Gastroesophageal sphincter (tissue), 4 donors: Measurements from ENCODE around the gene CDC25C. TPM values are rescaled to one million over a fixed set of nuclear protein-coding genes. Genes with fewer than 3 reads are reported as not detected.

Experiments used
- ATAC-seq: fragments of 150-250 bp; one replicate; pipeline ENCODE4 v1.9.1; 2016; ENCODE audit warnings: mild to moderate bottlenecking, moderate library complexity
- H3K27ac ChIP-seq, 4 donors: fragments of 200-600 bp; sonication (generic) in 3 of 4; 1 replicate in 3 of 4; 2 replicates in 1 of 4; pipeline ENCODE4 v1.5.1; 2016 to 2019
- H3K27me3 ChIP-seq: fragments of 200-600 bp; sonication (generic); one replicate; pipeline ENCODE4 v1.5.1; 2019
- H3K36me3 ChIP-seq, 2 donors: fragments of 200-600 bp; sonication (generic); one replicate each; pipeline ENCODE4 v1.5.1; 2019; ENCODE audit warnings: control low read depth in 1 of 2
- H3K4me1 ChIP-seq, 3 donors: fragments of 200-600 bp; sonication (generic); 1 replicate in 2 of 3; 2 replicates in 1 of 3; pipeline ENCODE4 v1.5.1; 2016 to 2019; ENCODE audit warnings: control low read depth in 2 of 3
- H3K4me3 ChIP-seq, 2 donors: fragments of 200-600 bp; sonication (generic); one replicate each; pipeline ENCODE4 v1.5.1; 2019; ENCODE audit warnings: mild to moderate bottlenecking in 1 of 2, moderate library complexity in 1 of 2
- H3K9me3 ChIP-seq, 3 donors: fragments of 200-600 bp; sonication (generic); one replicate each; pipeline ENCODE4 v1.5.1; 2017 to 2019; ENCODE audit warnings: control low read depth in 2 of 3
- EP300 ChIP-seq: sonication (generic); formaldehyde crosslinking; IDR thresholded peaks from one replicate; pipeline ENCODE4 v1.6.1; 2017; ENCODE audit warnings: antibody characterized with exemption, mild to moderate bottlenecking
- POLR2A ChIP-seq, 2 donors: fragments of 450-650 bp; IDR thresholded peaks; one replicate each; pipeline ENCODE4 v1.6.1; 2017; ENCODE audit warnings: antibody characterized with exemption in 2 of 2, mild to moderate bottlenecking in 2 of 2, moderate library complexity in 1 of 2
- POLR2AphosphoS5 ChIP-seq: sonication (generic); formaldehyde crosslinking; IDR thresholded peaks from one replicate; pipeline ENCODE4 v1.6.1; 2017; ENCODE audit warnings: antibody characterized with exemption
- WGBS, 2 donors: methylation state at CpG; one replicate each; pipeline ENCODE4 v1.1.5; 2018; ENCODE audit warnings: low coverage in 1 of 2; 5-methylcytosine and 5-hydroxymethylcytosine counted together
- total RNA-seq, 4 donors: library from RNA; depleted of rRNA; stranded (reverse); fragments of >200 nt; gene quantifications; one replicate each; pipeline ENCODE4 v1.1.0, GENCODE V29; 2016
- TF ChIP-seq, protein P1 (sequence below), 4 experiments: fragments of 200-600 bp in 2 of 4; fragments of 450-650 bp in 2 of 4; sonication (generic) in 1 of 4; IDR thresholded peaks; one replicate each; pipeline ENCODE4 v1.5.1; 2017 to 2019; ENCODE audit warnings: antibody characterized with exemption in 4 of 4, mild to moderate bottlenecking in 2 of 4, moderate library complexity in 2 of 4

Gene CDC25C
- total RNA-seq, 4 donors from 2014 or later: 0.45 TPM; not detected in 3

DNA sequence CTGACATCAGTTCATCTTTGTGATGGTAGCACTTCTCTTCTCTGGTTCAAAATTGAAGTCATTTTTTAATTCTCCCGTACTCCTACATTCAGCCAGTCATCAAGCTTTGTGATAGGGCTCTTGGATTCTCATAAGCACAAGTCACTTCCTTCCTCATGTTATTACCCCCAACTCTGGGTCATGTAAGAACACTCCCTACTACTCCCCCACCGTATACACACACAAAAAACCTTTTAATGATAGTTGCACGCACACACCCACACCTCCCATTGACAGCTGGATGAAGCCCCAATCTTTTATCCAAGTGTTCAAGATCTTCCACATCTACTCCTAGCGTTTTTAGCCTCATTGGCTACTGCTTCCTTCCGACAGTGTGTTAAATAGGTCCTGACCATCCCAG lies 37.7 kb upstream of the CDC25C start:
- TF ChIP-seq EP300 (no peak), POLR2A (IDR thresholded peaks at IDR 0.05) (no peak), POLR2AphosphoS5 (no peak)
- TF ChIP-seq, protein P1, sequence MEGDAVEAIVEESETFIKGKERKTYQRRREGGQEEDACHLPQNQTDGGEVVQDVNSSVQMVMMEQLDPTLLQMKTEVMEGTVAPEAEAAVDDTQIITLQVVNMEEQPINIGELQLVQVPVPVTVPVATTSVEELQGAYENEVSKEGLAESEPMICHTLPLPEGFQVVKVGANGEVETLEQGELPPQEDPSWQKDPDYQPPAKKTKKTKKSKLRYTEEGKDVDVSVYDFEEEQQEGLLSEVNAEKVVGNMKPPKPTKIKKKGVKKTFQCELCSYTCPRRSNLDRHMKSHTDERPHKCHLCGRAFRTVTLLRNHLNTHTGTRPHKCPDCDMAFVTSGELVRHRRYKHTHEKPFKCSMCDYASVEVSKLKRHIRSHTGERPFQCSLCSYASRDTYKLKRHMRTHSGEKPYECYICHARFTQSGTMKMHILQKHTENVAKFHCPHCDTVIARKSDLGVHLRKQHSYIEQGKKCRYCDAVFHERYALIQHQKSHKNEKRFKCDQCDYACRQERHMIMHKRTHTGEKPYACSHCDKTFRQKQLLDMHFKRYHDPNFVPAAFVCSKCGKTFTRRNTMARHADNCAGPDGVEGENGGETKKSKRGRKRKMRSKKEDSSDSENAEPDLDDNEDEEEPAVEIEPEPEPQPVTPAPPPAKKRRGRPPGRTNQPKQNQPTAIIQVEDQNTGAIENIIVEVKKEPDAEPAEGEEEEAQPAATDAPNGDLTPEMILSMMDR (IDR thresholded peaks at IDR 0.05): no peak
- peaks cover 16 to 73% (median 19%) of the 10 kb centered on the region in 3 donors for H3K4me1 ChIP-seq
- H3K27me3 ChIP-seq: no peaks in the 10 kb centered on the region
- no peak for ATAC-seq
- peaks cover 0 to 18% of the 10 kb centered on the region in 2 donors for H3K36me3 ChIP-seq
- no peak overlapping the region for H3K4me3 ChIP-seq
- H3K9me3 ChIP-seq: no peaks in the 10 kb centered on the region
- WGBS, 2 donors: 68 to 69% methylated on average over 5 of the region's 5 CpGs
- no peak overlapping the region for H3K27ac ChIP-seq

DNA sequence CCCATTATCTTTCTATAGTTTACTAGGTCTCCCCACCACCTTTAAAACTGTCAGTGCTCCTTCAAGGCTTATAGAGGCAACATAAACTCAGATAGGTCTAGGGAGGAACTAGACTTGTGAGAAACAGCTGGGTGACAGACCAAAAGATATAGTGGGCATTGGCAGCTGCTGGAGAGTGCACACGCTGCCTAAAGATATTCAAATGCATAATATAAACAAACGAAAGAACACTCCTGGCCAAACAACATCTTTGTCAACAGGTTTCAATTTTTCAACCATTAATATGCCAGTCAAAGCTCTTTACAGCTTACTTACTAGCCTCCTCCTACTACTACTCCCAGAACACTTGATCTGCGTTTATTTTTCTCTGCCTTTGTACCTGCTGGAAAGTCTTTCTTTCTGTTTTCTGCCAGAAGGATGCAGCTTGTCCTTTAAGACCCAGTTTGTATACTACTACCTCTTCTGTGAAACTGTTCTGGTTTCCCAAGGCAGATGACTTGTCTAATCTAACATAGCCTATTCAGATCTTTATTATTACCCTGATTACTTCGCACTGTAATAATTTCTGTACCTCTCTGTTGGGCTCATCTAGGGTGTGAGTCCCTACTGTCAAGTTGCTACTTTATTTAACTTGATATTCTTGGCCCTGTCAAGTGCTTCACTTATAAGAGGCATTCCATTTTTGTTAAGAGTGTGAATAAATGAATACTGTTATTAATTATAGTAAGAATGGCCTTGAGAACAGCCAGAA lies 35.2 kb upstream of the CDC25C start:
- H3K27ac ChIP-seq: peak overlapping the region in 1 of 4 donors; percentile 8
- 42 to 50% methylated on average over 3 to 4 of the region's 4 CpGs for WGBS, 2 donors
- peaks cover 16 to 83% (median 19%) of the 10 kb centered on the region in 3 donors for H3K4me1 ChIP-seq
- no peaks in the 10 kb centered on the region for H3K36me3 ChIP-seq
- no peaks in the 10 kb centered on the region for H3K9me3 ChIP-seq
- no peak for TF ChIP-seq POLR2AphosphoS5
- TF ChIP-seq, protein P1 (IDR thresholded peaks at IDR 0.05): no peak
- no peak for TF ChIP-seq EP300
- TF ChIP-seq POLR2A (IDR thresholded peaks at IDR 0.05): no peak
- no peaks in the 10 kb centered on the region for H3K27me3 ChIP-seq
- H3K4me3 ChIP-seq: no peak overlapping the region
- no peak for ATAC-seq

DNA sequence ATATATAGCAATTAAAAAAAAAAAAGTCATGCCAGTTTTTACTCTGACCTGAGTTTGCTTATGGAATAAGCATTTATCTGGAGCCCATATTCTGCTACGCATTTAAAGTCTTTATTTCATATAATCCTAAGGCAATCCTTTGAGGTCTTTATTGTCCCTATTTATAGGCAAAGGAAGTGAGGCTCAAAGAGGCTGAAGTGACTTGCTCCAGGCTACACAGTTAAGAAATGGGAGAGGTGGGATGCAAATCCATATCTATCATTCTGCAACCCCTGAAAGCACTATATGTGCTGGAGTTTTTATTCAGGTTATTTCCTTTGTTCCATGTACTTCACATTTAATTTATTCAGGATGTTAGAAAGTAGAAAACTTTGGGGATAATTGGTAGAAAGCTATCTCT lies 33.0 kb upstream of the CDC25C start:
- no peaks in the 10 kb centered on the region for H3K27me3 ChIP-seq
- WGBS, 2 donors: 100% methylated on average over 1 of the region's 1 CpG

DNA sequence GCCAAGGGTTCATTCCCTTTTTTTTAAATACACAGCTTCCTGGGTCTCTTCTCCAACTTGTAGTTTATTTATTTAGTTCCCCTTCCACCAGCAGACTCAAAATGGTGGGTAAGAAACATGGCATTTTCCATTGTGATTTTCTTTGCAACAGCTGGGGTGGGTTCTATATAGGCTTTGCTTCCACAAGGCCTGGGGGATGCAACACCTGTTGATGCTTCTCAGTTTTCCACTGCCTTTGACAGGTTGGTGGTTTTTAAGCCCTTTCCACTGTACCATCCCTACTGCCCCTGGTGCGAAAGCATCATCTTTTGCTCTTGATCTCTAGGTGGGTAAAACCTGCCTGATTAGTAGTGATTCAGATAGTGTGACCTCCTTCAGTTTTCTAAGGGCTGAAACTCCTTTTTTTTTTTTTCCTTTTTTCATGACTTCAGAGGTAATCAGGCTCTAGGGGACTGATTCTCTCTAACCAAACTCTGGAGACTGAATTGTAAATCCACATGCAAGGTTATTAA lies 29.4 kb upstream of the CDC25C start:
- H3K4me3 ChIP-seq: no peak overlapping the region
- H3K9me3 ChIP-seq: no peaks in the 10 kb centered on the region
- H3K27me3 ChIP-seq: no peaks in the 10 kb centered on the region
- no peaks in the 10 kb centered on the region for H3K36me3 ChIP-seq
- TF ChIP-seq POLR2AphosphoS5 (no peak), POLR2A (IDR thresholded peaks at IDR 0.05) (no peak), EP300 (no peak)
- TF ChIP-seq, protein P1 (IDR thresholded peaks at IDR 0.05): no peak
- H3K4me1 ChIP-seq: peaks cover 0 to 68% (median 3%) of the 10 kb centered on the region in 3 donors
- ATAC-seq: no peak
- WGBS, 2 donors: 92% methylated on average over 1 of the region's 1 CpG; no CpG with 5 or more reads in 1 of the 2 donors
- no peak overlapping the region for H3K27ac ChIP-seq

More for the DNA sequence above, 33.0 kb upstream of the CDC25C start:
- Histone ChIP-seq H3K36me3 (no peaks in the 10 kb centered on the region), H3K27ac (no peak overlapping the region), H3K4me1 (peaks cover 8 to 81% (median 16%) of the 10 kb centered on the region in 3 donors), H3K9me3 (no peaks in the 10 kb centered on the region), H3K4me3 (no peak overlapping the region)
- no peak for TF ChIP-seq POLR2AphosphoS5
- no peak for ATAC-seq

DNA sequence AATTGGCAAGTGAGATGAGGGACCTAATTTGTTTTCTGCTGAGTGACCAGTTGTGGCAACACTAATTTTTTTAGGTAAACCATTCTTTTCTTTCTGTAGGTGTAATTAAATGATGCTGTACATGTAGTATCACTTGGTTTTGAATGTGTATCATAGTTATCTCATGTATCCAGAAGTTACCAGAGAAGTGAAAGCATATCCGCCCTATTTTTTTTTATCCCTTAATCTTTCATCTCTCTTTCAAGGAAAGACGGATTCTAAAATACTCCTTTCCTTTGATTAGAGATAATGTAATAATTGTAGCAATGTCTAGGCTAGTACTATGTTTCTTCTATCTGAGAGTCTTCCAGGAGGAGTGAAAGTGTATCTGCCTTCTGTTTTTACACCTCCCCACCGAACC lies 28.0 kb upstream of the CDC25C start:
- Histone ChIP-seq H3K27ac (no peak overlapping the region), H3K9me3 (no peaks in the 10 kb centered on the region), H3K36me3 (no peaks in the 10 kb centered on the region), H3K4me1 (peaks cover 0 to 71% (median 15%) of the 10 kb centered on the region in 3 donors), H3K27me3 (no peaks in the 10 kb centered on the region), H3K4me3 (no peak overlapping the region)
- TF ChIP-seq EP300 (no peak), POLR2A (IDR thresholded peaks at IDR 0.05) (no peak), POLR2AphosphoS5 (no peak)
- 58 to 70% methylated on average over 2 to 3 of the region's 3 CpGs for WGBS, 2 donors
- no peak for ATAC-seq

DNA sequence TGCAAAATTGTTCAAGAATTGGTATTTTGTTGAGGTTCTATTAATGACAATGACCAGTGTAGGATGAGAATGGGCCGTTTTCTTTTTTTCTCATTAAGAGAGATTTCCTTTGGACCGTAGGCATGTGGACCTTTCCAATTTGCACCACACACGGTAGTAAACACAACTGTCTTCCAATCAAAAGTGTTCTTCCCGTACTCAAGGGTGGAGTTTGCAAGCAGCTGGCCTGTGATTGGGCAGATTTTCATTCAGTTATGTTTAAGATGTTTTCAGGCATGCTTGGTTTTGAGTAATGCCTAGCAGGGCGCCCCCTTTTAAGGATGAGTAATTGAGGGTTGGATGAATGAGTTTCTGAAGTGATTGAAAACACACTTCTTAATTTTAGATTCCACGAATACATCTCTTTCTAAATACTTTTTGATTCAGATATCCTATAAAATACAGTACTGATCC lies 23.3 kb upstream of the CDC25C start:
- Histone ChIP-seq H3K27ac (peak overlapping the region in 2 of 4 donors; percentile 97 to 99), H3K27me3 (no peaks in the 10 kb centered on the region), H3K9me3 (no peaks in the 10 kb centered on the region), H3K36me3 (no peaks in the 10 kb centered on the region), H3K4me3 (peak overlapping the region in 1 of 2 donors; percentile 94), H3K4me1 (peaks cover 0 to 49% (median 15%) of the 10 kb centered on the region in 3 donors)
- 19% methylated on average over 6 of the region's 6 CpGs for WGBS, 2 donors
- no peak for ATAC-seq
- no peak for TF ChIP-seq POLR2AphosphoS5
- TF ChIP-seq EP300: no peak
- TF ChIP-seq POLR2A (IDR thresholded peaks at IDR 0.05): no peak
- TF ChIP-seq, protein P1 (IDR thresholded peaks at IDR 0.05): no peak
